Stimulated activated CD4-positive, alpha-beta T cell treated with anti-CD3 and anti-CD28 coated beads, Interleukin-4, amount 100 ng/mL, for 48 hours (primary cell): Measurements from ENCODE around the gene VPS37B.

ENCODE experiments used
- DNase-seq, 2 donors: peaks; one replicate each; pipeline ENCODE4 v3.0.0-alpha.2; 2020; ENCODE audit warnings: low read depth in 2 of 2

Gene VPS37B

GRCh38 chr12:122840580-122841513, 55.1 kb downstream of the VPS37B start:
- no peak for DNase-seq

GRCh38 chr12:122839907-122840554, 55.9 kb downstream of the VPS37B start:
- no peak for DNase-seq

GRCh38 chr12:122838841-122839240, 57.1 kb downstream of the VPS37B start:
- no peak for DNase-seq

- DNase-seq, result no peak
These were observed 58.3 kb downstream of the VPS37B start for GRCh38 chr12:122837306-122838265.

GRCh38 chr12:122836027-122836921, 59.6 kb downstream of the VPS37B start:
- peak; percentile 14 to 37 for DNase-seq

- DNase-seq, result no peak
These were observed 60.2 kb downstream of the VPS37B start for GRCh38 chr12:122835750-122836026.

- peak; percentile 50 to 55 for DNase-seq
These were observed 60.8 kb downstream of the VPS37B start, which contains the start of gene HIP1R for GRCh38 chr12:122834921-122835749. Gene HIP1R, plus strand, starts transcription at chr12:122835457. Its CDS starts 94 bp downstream, at chr12:122835551.

GRCh38 chr12:122834104-122834920, 61.6 kb downstream of the VPS37B start:
- DNase-seq, result no peak

- DNase-seq, result no peak
These were observed 65.3 kb downstream of the VPS37B start for GRCh38 chr12:122830517-122831214.

GRCh38 chr12:122827258-122827657, 68.7 kb downstream of the VPS37B start:
- DNase-seq, result no peak

- no peak for DNase-seq
These were observed 69.9 kb downstream of the VPS37B start for GRCh38 chr12:122825773-122826724.

GRCh38 chr12:122823429-122823828, 72.5 kb downstream of the VPS37B start:
- DNase-seq, result no peak

- no peak for DNase-seq
These were observed 75.1 kb downstream of the VPS37B start for GRCh38 chr12:122820838-122821271.

GRCh38 chr12:122820138-122820537, 75.8 kb downstream of the VPS37B start:
- no peak for DNase-seq

- no peak for DNase-seq
These were observed 76.6 kb downstream of the VPS37B start for GRCh38 chr12:122819209-122819785.
